Measurements from ENCODE around the gene REC8. TPM values are rescaled to one million over a fixed set of nuclear protein-coding genes. Genes with fewer than 3 reads are reported as not detected.

The REC8 gene
- total and polyA plus RNA-seq, 2 of the 13 experiments (the other 11 are each of a cell fraction or from before 2014, with no cell fraction given), result 3.4 to 14.7 TPM

- TF ChIP-seq ZNF362 (CRISPR knock-in tag; IDR thresholded peaks at IDR 0.05; ENCODE audit: borderline replicate concordance) (no peak), RBFOX2 (IDR thresholded peaks at IDR 0.05; ENCODE audit: low read depth, low read length) (0 out of 2 replicates have a peak, but pooled peaks have one; percentile 49), MTA1 (CRISPR knock-in tag; IDR thresholded peaks at IDR 0.05; ENCODE audit: borderline replicate concordance) (no peak), POLR2G (IDR thresholded peaks at IDR 0.05; ENCODE audit: low read depth, low read length) (peak; percentile 44; the same call in 1 of the 2 replicates), GTF3A (CRISPR knock-in tag; conservative IDR thresholded peaks at IDR 0.05) (no peak), ZFP36L2 (CRISPR knock-in tag; IDR thresholded peaks at IDR 0.05) (no peak)
Measured at GRCh38 chr14:24190416-24190815, 18.5 kb downstream of the REC8 start (continued).

GRCh38 chr14:24192933-24193332 lies 21.1 kb downstream of the REC8 start:
- no peak overlapping the region for H3K4me2 ChIP-seq (ENCODE audit: low read depth, low read length)
- WGBS (ENCODE audit: low lambda C conversion rate), result 97% methylated on average over 15 of the region's 15 CpGs
- BruUV-seq (replicated peaks), result no TSS peak
- H3K27ac ChIP-seq (ENCODE audit: extremely low read length, insufficient read depth, low read length), result no peak overlapping the region
- intact Hi-C loops (cut with micrococcal nuclease; ENCODE audit: unreplicated experiment), result no loop called here
- H3K4me1 ChIP-seq (ENCODE audit: insufficient read depth, low read length), result peaks cover 63% of the 10 kb centered on the region
- no peaks in the 10 kb centered on the region for H4K20me1 ChIP-seq (ENCODE audit: insufficient read depth, low read length)
- POLR2A ChIA-PET, result interaction anchor here (4.3 kb wide), 1 partner anchor 20 kb away, joined by 230 read pairs; the partner anchor contains the start of genes CHMP4A and MDP1
- in situ Hi-C loops (cut with HindIII; ENCODE audit: extremely low pct_ligation_motif_present, low pct_unique_long_range_greater_than_20kb), result no loop called here
- no peaks in the 10 kb centered on the region for H3K9me3 ChIP-seq (ENCODE audit: low read length)
- DNase-seq (ENCODE audit: low spot score), result no peak
- CTCF ChIA-PET (ENCODE audit: low intra/inter-chr PET ratio, low total read pairs), result no interaction called here
- no peak overlapping the region for H3K9ac ChIP-seq (ENCODE audit: insufficient read depth, low read depth, low read length)
- peaks cover 41% of the 10 kb centered on the region for H3K79me2 ChIP-seq (ENCODE audit: insufficient read depth, low read length)
- TF ChIP-seq ONECUT2 (CRISPR knock-in tag; IDR thresholded peaks at IDR 0.05), result no peak
- peak; percentile 3; the same call in 1 of the 2 replicates for TF ChIP-seq RBFOX2 (IDR thresholded peaks at IDR 0.05; ENCODE audit: low read depth, low read length)
- no peaks in the 10 kb centered on the region; a peak in 1 of 5 replicates for H3K27me3 ChIP-seq (ENCODE audit: control insufficient read depth in 1 of 2, insufficient read depth in 2 of 2, low read length in 2 of 2)
- no peak for ATAC-seq
- peaks cover 18 to 29% of the 10 kb centered on the region in 2 experiments; a peak in 4 of 5 replicates for H3K36me3 ChIP-seq (replicated peaks in 1 of 2; ENCODE audit: control insufficient read depth in 1 of 2, insufficient read depth in 2 of 2, low read length in 2 of 2)
- H3K4me3 ChIP-seq (replicated peaks in 1 of 3; ENCODE audit: insufficient read depth in 1 of 3, low read depth in 2 of 3, low read length in 3 of 3), result no peak overlapping the region
- H2AFZ ChIP-seq (ENCODE audit: low read length), result no peak overlapping the region
- no peak for FAIRE-seq

Data from HepG2 (cell line).